NB4 (cell line): ENCODE measurements around the gene MAPK8IP2.

Experiments used
- TF ChIP-seq, protein P1 (sequence below): IDR thresholded peaks from one replicate; pipeline ENCODE4 v1.5.1; 2012; ENCODE audit warnings: low read depth, low read length
- TF ChIP-seq, protein P2 (sequence below): IDR thresholded peaks from 2 replicates; pipeline ENCODE4 v1.6.1; 2011; ENCODE audit warnings: low read depth, low read length

DNA sequence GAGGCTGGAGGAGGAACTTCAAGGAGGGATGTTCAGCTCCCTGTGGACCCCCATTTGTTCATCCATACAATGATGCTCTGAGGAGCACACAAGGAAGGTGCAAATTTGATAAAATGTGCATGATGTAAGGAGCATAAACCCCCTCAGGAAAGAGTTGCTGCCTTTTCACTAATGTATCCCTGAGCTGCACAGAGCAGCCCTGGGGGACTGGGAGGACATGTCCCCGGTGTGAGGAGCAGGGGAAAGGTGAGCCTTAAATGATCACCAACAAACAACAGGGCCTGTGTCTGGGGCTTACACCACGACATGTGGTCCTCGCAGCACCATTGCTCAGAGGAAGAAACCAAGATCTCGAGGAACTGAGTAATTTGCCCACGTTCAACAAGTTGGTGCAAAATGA lies 3.5 kb upstream of the MAPK8IP2 start:
- TF ChIP-seq, protein P1, sequence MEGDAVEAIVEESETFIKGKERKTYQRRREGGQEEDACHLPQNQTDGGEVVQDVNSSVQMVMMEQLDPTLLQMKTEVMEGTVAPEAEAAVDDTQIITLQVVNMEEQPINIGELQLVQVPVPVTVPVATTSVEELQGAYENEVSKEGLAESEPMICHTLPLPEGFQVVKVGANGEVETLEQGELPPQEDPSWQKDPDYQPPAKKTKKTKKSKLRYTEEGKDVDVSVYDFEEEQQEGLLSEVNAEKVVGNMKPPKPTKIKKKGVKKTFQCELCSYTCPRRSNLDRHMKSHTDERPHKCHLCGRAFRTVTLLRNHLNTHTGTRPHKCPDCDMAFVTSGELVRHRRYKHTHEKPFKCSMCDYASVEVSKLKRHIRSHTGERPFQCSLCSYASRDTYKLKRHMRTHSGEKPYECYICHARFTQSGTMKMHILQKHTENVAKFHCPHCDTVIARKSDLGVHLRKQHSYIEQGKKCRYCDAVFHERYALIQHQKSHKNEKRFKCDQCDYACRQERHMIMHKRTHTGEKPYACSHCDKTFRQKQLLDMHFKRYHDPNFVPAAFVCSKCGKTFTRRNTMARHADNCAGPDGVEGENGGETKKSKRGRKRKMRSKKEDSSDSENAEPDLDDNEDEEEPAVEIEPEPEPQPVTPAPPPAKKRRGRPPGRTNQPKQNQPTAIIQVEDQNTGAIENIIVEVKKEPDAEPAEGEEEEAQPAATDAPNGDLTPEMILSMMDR, result no peak
- TF ChIP-seq, protein P2, sequence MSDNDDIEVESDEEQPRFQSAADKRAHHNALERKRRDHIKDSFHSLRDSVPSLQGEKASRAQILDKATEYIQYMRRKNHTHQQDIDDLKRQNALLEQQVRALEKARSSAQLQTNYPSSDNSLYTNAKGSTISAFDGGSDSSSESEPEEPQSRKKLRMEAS, result no peak
